ENCODE measurements around the gene LDLRAD4.

Gene LDLRAD4

DNA sequence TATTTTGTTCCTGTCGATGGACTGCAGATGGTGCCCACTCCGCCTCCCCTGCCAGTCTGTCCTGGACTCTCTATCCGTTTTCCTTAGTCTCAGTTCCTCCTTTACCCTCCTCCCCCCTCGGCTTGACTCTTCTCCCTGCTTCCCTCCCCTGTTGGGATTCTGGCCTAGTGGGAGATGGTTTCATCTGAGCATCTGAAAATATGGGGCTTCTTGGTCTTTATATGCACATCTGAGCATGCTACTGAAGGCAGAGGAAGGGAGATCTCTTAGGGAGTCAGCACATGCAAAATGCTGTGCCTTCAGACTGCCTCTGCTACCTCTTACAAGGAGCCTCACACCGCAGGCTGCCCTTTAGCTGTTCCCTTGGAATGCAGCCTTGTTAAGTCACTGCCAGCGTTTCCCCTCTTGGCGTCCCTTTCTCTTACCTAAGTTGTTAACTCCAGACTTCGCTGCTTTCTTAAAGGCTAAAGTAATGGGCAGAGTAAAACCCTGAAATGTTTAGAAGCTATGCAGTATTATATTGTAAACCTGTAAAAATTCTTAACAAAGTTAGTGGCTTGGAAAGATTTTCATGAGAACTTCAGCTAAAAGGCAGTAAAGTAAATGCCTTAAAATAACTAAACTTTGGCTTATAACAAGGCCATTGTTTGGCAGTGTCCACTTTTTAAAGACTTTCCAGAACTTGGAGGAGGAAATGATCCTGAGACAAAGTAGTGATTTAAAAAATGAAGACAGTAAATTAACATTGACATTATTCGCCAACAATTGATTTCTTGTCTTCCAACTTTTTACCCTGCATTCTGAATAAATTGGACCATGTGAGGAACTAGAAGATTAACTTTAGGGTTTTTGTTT, 49.8 kb downstream of the LDLRAD4 start:
- TF ChIP-seq, protein P1, sequence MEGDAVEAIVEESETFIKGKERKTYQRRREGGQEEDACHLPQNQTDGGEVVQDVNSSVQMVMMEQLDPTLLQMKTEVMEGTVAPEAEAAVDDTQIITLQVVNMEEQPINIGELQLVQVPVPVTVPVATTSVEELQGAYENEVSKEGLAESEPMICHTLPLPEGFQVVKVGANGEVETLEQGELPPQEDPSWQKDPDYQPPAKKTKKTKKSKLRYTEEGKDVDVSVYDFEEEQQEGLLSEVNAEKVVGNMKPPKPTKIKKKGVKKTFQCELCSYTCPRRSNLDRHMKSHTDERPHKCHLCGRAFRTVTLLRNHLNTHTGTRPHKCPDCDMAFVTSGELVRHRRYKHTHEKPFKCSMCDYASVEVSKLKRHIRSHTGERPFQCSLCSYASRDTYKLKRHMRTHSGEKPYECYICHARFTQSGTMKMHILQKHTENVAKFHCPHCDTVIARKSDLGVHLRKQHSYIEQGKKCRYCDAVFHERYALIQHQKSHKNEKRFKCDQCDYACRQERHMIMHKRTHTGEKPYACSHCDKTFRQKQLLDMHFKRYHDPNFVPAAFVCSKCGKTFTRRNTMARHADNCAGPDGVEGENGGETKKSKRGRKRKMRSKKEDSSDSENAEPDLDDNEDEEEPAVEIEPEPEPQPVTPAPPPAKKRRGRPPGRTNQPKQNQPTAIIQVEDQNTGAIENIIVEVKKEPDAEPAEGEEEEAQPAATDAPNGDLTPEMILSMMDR (IDR thresholded peaks at IDR 0.05; ENCODE audit: extremely low read depth, missing control alignments): no peak
- DNase-seq (ENCODE audit: low spot score): no peak

DNA sequence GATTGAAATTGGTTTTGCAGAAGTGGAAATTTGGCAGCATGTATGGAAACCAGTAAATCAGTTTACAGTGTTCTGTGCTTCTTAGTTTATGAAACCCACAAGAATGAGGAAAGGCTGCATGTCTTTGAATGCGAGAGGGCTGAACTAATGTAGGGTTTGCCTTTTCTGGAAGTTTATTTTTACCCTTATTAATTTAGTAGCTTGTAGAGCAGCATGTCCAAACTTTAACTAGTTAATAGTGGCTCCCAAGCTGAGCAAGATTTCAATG, 50.4 kb downstream of the LDLRAD4 start:
- TF ChIP-seq, protein P1 (IDR thresholded peaks at IDR 0.05; ENCODE audit: extremely low read depth, missing control alignments): no peak
- DNase-seq (ENCODE audit: low spot score): no peak

DNA sequence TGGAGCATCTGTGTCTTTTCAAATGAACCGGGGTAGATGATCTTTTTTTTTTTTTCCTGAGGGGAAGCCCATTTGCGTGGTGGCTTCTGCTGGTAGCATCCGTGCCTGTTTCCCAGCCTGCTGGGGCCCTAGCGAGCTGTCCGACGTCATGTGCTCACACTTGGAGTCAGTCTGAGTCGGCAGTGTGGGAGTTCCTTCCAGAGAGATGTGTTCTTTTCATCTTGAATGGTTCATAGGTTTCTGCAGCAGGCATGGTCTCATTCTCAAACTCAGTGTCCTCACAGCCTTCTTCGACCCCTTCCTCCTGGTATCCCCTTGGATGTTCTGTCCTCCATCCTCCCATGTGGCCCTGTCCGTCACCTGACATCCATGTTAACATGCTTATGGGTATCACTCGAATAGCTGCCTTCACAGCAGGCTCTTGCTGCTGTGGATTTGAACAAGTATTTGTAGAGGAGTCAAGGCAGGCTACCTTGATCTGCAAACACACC, 51.0 kb downstream of the LDLRAD4 start:
- TF ChIP-seq, protein P1 (IDR thresholded peaks at IDR 0.05; ENCODE audit: extremely low read depth, missing control alignments): no peak
- DNase-seq (ENCODE audit: low spot score): no peak

DNA sequence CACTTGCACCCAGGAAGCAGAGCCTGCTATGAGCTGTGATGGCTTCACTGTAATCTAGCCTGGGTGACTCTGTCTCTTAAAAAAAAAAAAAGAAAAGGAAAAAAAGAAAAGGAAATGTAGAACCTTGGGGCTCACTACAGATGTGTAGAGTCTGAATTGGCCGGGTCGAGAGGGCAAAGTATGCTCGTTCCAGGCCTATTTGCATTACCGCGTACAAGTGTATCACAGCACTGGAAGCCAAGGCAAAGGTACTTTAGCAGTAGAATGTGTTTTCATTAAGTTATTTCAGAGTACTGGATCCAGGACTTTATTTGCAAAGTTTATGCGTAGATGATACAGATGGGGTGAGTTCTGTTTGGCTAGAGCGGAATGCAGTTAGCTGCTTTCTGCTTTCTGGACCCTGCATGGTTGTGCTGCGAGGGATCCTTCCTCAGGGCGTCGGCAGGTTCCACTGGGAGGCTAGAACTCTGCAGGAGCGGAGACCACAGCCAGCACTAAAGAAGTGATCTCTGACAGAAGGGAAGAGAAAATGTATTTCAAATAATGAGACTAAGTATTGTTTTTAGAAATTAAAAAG, 51.8 kb downstream of the LDLRAD4 start:
- TF ChIP-seq, protein P1 (IDR thresholded peaks at IDR 0.05; ENCODE audit: extremely low read depth, missing control alignments): no peak

DNA sequence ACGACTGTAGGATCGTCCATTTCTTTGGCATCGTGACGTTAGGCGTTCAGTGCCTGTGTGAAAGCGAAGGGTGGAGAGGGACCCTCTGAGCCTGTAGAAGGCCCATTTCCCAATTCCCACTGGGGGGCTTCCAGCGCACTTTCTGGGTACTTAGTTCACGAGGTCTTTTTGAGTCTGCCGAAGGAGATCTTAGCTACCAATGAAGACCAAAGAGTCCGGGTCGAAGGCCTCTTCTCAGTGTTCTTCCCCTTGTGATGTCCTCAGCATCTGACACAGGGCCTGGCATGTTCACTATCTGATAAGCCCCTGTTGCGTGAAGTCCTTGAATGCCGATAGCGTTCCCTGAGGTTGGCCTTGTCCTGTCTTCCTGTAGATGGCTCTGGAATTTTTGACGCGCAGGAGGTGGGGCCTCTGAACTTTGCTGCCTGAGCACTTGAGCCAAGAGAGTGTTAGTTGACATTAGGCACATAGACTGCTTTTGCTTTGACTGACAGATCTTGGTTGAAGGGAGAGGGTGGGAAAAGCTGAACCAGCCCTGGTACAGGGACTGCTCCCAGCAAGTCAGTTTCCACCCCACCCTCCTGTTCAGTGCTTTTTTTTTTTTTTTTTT, 52.8 kb downstream of the LDLRAD4 start:
- TF ChIP-seq, protein P1 (IDR thresholded peaks at IDR 0.05; ENCODE audit: extremely low read depth, missing control alignments): no peak
- DNase-seq (ENCODE audit: low spot score): no peak

More for the DNA sequence above, 51.8 kb downstream of the LDLRAD4 start:
- DNase-seq (ENCODE audit: low spot score): no peak

DNA sequence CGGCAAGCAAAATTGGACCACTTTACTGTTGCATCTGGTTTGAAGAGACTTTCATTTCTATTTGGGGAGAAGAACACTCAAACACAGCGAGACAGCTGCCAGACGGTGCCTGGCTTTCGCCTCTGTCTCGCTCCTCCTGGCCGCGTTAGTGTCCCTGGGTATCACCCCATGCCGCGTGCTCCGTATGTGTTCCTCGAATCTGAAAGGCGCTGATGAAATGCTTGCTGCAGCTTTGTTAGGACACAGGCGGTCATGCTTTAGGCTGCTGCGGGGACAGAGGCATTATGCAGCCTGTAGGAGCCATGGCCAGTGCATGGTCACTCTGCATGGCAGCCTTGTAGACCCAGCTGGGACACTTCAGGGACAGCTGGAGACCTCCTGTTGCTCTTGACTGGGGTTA, 53.9 kb downstream of the LDLRAD4 start:
- DNase-seq (ENCODE audit: low spot score): no peak
- TF ChIP-seq, protein P1 (IDR thresholded peaks at IDR 0.05; ENCODE audit: extremely low read depth, missing control alignments): no peak

DNA sequence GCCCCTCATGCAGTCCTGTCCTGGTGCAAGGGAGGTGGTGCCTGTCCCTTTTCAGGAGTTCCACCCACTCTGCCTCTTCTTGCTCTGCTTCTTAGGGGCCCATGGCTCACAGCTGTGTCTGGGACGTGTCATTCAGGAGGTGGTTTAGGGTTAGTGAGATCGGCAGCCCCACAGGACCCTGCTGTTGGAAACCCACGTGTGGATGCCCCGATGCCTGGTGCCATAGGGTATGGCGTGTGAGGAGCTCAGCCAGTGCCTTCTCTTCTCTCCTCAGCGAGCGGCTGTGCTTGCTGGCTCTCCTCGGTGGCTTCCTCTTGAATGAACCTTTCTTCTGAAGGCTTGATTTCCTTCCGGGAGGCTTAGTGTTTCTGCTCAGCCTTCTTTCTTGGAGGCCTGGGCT, 55.2 kb downstream of the LDLRAD4 start:
- TF ChIP-seq, protein P1 (IDR thresholded peaks at IDR 0.05; ENCODE audit: extremely low read depth, missing control alignments): no peak
- DNase-seq (ENCODE audit: low spot score): no peak

Measured in GM20000 (cell line).